Measurements from ENCODE around the gene SNTA1. TPM values are rescaled to one million over a fixed set of nuclear protein-coding genes. Genes with fewer than 3 reads are reported as not detected.

Gene SNTA1
- total and polyA plus RNA-seq, 9 of the 15 experiments (the other 6 are each of a cell fraction or from before 2014, with no cell fraction given) = 1.2 to 40.8 (median 20.3) TPM

GRCh38 chr20:33459599-33459998 is 16.0 kb upstream of the SNTA1 start (continued):
- TF ChIP-seq CHD7 (IDR thresholded peaks at IDR 0.05; ENCODE audit: low read depth, low read length) (no peak), ZNF696 (CRISPR knock-in tag; conservative IDR thresholded peaks at IDR 0.05) (no peak), HIVEP1 (CRISPR knock-in tag; IDR thresholded peaks at IDR 0.05) (no peak), HDAC1 (IDR thresholded peaks at IDR 0.05) (no peak), ILK (tag; IDR thresholded peaks at IDR 0.05; ENCODE audit: borderline replicate concordance, low read depth) (no peak), KHSRP (IDR thresholded peaks at IDR 0.05) (no peak), HINFP (tag; conservative IDR thresholded peaks at IDR 0.05; ENCODE audit: low read depth) (peak; percentile 65; the same call in 1 of the 2 replicates), CBX3 (IDR thresholded peaks at IDR 0.05; ENCODE audit: borderline replicate concordance in 1 of 2, low read length in 2 of 2) (no peak), ZNF785 (CRISPR knock-in tag; IDR thresholded peaks at IDR 0.05) (no peak), DMBX1 (CRISPR knock-in tag; IDR thresholded peaks at IDR 0.05; ENCODE audit: borderline replicate concordance) (peak; percentile 95), RBM39 (optimal IDR thresholded peaks at IDR 0.05; ENCODE audit: low read depth, low read length) (no peak), ZNF239 (CRISPR knock-in tag; IDR thresholded peaks at IDR 0.05) (no peak), BCOR (IDR thresholded peaks at IDR 0.05) (no peak), IRF9 (tag; IDR thresholded peaks at IDR 0.05) (peak; percentile 73), TCF3 (CRISPR knock-in tag; IDR thresholded peaks at IDR 0.05) (peak; percentile 66), ZNF79 (CRISPR knock-in tag; IDR thresholded peaks at IDR 0.05; ENCODE audit: low read depth) (no peak)
